B cell (primary cell): Measurements from ENCODE around the gene SLC39A7.

ENCODE experiments used
- CTCF ChIP-seq: fragments of 200-600 bp; IDR thresholded peaks from one replicate; pipeline ENCODE4 v1.8.0; 2022; ENCODE audit warnings: antibody characterized with exemption, mild to moderate bottlenecking
- EZH2 ChIP-seq: IDR thresholded peaks from 2 replicates; pipeline ENCODE4 v1.6.1; 2012; ENCODE audit warnings: borderline replicate concordance, low read depth, mild to moderate bottlenecking, moderate library complexity, low read length; ENCODE audit not compliant: insufficient read depth, poor library complexity, severe bottlenecking

GRCh38 chr6:33241968-33242367, 41.3 kb downstream of the SLC39A7 start:
- TF ChIP-seq CTCF (no peak), EZH2 (no peak)
